WERI-Rb-1 (cell line): ENCODE results near the gene RBMS3.

ENCODE experiments used
- DNase-seq: peaks from one replicate; pipeline ENCODE4 v3.0.0-alpha.2; 2020
- H3K27ac ChIP-seq: fragments of 250-450 bp; sonication (Bioruptor Pico); 2 replicates; pipeline ENCODE4 v1.5.1; 2020; ENCODE audit warnings: mild to moderate bottlenecking, moderate library complexity
- H3K27me3 ChIP-seq: fragments of 250-450 bp; sonication (Bioruptor Pico); 2 replicates; pipeline ENCODE4 v1.5.1; 2021; ENCODE audit warnings: mild to moderate bottlenecking, low read depth, moderate library complexity; ENCODE audit not compliant: insufficient read depth, severe bottlenecking
- H3K36me3 ChIP-seq: fragments of 250-450 bp; sonication (Bioruptor Pico); 2 replicates; pipeline ENCODE4 v1.5.1; 2020; ENCODE audit warnings: mild to moderate bottlenecking, moderate library complexity
- H3K4me3 ChIP-seq: 2 replicates; pipeline ENCODE4 v1.5.1; 2011; ENCODE audit warnings: low read depth, mild to moderate bottlenecking, control low read depth, low read length
- H3K9me3 ChIP-seq: fragments of 250-450 bp; sonication (Bioruptor Pico); 2 replicates; pipeline ENCODE4 v1.5.1; 2021; ENCODE audit warnings: mild to moderate bottlenecking, moderate library complexity; ENCODE audit not compliant: severe bottlenecking
- CTCF ChIP-seq: IDR thresholded peaks from 2 replicates; pipeline ENCODE4 v1.5.1; 2011; ENCODE audit warnings: low read depth, mild to moderate bottlenecking, control low read depth, inconsistent platforms, low read length

The RBMS3 gene

GRCh38 chr3:29279286-29279685 is 1.6 kb upstream of the RBMS3 start:
- TF ChIP-seq CTCF = no peak
- Histone ChIP-seq H3K27me3 (no peaks in the 10 kb centered on the region), H3K36me3 (no peaks in the 10 kb centered on the region), H3K9me3 (no peaks in the 10 kb centered on the region), H3K4me3 (no peak overlapping the region), H3K27ac (no peak overlapping the region)
- no peak for DNase-seq

GRCh38 chr3:29279806-29280205 is 1.1 kb upstream of the RBMS3 start:
- Histone ChIP-seq H3K27me3 (no peaks in the 10 kb centered on the region), H3K27ac (no peak overlapping the region), H3K9me3 (no peaks in the 10 kb centered on the region), H3K4me3 (no peak overlapping the region), H3K36me3 (no peaks in the 10 kb centered on the region)
- no peak for TF ChIP-seq CTCF
- no peak for DNase-seq

DNA sequence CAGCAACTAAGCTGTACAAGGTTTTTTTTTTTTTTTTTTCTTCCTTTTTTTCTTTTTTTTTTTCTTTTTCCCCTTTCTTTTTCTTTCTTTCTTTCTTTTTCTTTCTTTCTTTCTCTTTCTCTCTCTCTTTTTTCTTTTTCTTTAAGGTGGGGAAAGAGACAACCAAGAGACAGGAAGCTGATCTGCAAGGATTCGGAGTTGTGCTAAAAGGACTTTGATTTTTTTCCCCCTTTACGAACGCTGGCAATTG is 148 bp downstream of the RBMS3 start:
- no peaks in the 10 kb centered on the region for H3K36me3 ChIP-seq
- H3K27me3 ChIP-seq = no peaks in the 10 kb centered on the region
- H3K9me3 ChIP-seq = no peaks in the 10 kb centered on the region
- no peak overlapping the region for H3K27ac ChIP-seq
- H3K4me3 ChIP-seq = peak overlapping the region; percentile 25
- no peak for TF ChIP-seq CTCF
- no peak for DNase-seq

- no peak overlapping the region for H3K27ac ChIP-seq
- no peaks in the 10 kb centered on the region for H3K27me3 ChIP-seq
- no peak for TF ChIP-seq CTCF
- no peaks in the 10 kb centered on the region for H3K36me3 ChIP-seq
- H3K9me3 ChIP-seq = no peaks in the 10 kb centered on the region
- DNase-seq = no peak
- H3K4me3 ChIP-seq = no peak overlapping the region
Observed at GRCh38 chr3:29281344-29282241, 722 bp downstream of the RBMS3 start.

DNA sequence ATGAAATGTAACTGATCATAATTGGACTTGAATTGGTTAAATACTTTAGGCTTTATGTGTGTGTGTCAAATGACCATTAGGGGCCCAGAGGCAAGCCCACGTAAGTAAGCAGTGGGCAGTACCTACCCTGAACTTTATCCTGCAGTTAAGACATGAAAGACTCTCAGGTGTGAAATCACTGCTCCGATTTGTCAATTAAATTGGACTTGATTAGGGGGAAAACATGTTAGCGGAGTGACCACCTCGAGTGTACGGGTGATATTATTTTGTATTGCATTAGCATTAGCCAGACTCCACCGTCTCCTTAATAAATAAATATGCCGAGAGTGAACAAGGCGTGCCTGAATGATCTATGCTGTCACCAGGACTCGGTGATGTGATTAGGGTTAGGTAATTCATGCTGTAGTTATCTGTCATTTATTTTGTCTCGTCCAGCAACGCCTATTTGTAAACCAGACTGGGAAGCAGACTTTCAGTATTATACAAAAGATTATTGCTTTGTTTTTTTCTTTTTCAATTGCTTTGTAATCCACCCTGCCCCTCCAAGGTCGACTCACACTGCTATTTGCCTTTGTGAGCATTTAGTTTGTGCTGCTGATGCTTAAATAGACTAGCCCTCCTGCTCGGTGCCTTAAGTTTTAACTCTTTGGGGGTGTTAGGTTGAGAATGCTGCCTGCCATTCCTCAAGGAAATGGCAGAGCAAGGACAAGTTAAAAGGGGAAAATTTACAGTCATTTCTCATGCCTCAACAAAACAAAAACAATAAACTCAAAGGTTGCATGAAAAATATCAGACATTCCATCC is 1.8 kb downstream of the RBMS3 start:
- H3K4me3 ChIP-seq = no peak overlapping the region
- H3K27me3 ChIP-seq = no peaks in the 10 kb centered on the region
- H3K9me3 ChIP-seq = no peaks in the 10 kb centered on the region
- H3K27ac ChIP-seq = no peak overlapping the region
- no peak for DNase-seq
- no peaks in the 10 kb centered on the region for H3K36me3 ChIP-seq
- TF ChIP-seq CTCF = no peak
